B cell (primary cell): ENCODE measurements around the gene PCDH9.

Experiments used
- EZH2 ChIP-seq: IDR thresholded peaks from 2 replicates; pipeline ENCODE4 v1.6.1; 2012; ENCODE audit warnings: borderline replicate concordance, low read depth, mild to moderate bottlenecking, moderate library complexity, low read length; ENCODE audit not compliant: insufficient read depth, poor library complexity, severe bottlenecking
- TF ChIP-seq, protein P1 (sequence below): fragments of 200-600 bp; IDR thresholded peaks from one replicate; pipeline ENCODE4 v1.8.0; 2022; ENCODE audit warnings: antibody characterized with exemption, mild to moderate bottlenecking

- TF ChIP-seq, protein P1, sequence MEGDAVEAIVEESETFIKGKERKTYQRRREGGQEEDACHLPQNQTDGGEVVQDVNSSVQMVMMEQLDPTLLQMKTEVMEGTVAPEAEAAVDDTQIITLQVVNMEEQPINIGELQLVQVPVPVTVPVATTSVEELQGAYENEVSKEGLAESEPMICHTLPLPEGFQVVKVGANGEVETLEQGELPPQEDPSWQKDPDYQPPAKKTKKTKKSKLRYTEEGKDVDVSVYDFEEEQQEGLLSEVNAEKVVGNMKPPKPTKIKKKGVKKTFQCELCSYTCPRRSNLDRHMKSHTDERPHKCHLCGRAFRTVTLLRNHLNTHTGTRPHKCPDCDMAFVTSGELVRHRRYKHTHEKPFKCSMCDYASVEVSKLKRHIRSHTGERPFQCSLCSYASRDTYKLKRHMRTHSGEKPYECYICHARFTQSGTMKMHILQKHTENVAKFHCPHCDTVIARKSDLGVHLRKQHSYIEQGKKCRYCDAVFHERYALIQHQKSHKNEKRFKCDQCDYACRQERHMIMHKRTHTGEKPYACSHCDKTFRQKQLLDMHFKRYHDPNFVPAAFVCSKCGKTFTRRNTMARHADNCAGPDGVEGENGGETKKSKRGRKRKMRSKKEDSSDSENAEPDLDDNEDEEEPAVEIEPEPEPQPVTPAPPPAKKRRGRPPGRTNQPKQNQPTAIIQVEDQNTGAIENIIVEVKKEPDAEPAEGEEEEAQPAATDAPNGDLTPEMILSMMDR: no peak
- no peak for TF ChIP-seq EZH2
Observed at GRCh38 chr13:66501181-66501580, 729.0 kb downstream of the PCDH9 start.
